Measurements from ENCODE around the gene LMNB1.
"Not testable (repeated sequence)": the region's sequence is repeated elsewhere in the genome, so short reads cannot be mapped to it uniquely, and the experiment has no call there.

Gene LMNB1

GRCh38 chr5:126846744-126847455, 70.0 kb downstream of the LMNB1 start:
- 0 out of 2 replicates have a peak overlapping the region, but pooled peaks have one; percentile 10 for H3K27ac ChIP-seq
- H3K9ac ChIP-seq (ENCODE audit: insufficient read length) = no peak overlapping the region

GRCh38 chr5:126847456-126847820, 70.5 kb downstream of the LMNB1 start:
- TF ChIP-seq FOXP2 (optimal IDR thresholded peaks at IDR 0.05; ENCODE audit: control extremely low read depth, extremely low read length, insufficient read depth) = no peak
- TF ChIP-seq EZH2 (IDR thresholded peaks at IDR 0.05) = no peak
- no peak for TF ChIP-seq POLR2AphosphoS5 (IDR thresholded peaks at IDR 0.05; ENCODE audit: borderline replicate concordance, low read depth, low read length)
- DNase-seq (ENCODE audit: low read depth, low spot score) = no peak
- no peaks in the 10 kb centered on the region for H3K9me3 ChIP-seq (ENCODE audit: low read depth, low read length)
- H3K36me3 ChIP-seq (ENCODE audit: insufficient read depth, low read length) = peaks cover 6% of the 10 kb centered on the region; the same call in 1 of the 2 replicates
- H3K4me3 ChIP-seq = no peak overlapping the region
- H3K9ac ChIP-seq (ENCODE audit: insufficient read length) = no peak overlapping the region
- H3K27ac ChIP-seq = no peak overlapping the region

More at GRCh38 chr5:126846744-126847455, 70.0 kb downstream of the LMNB1 start:
- peaks cover 6% of the 10 kb centered on the region; the same call in 1 of the 2 replicates for H3K36me3 ChIP-seq (ENCODE audit: insufficient read depth, low read length)
- H3K9me3 ChIP-seq (ENCODE audit: low read depth, low read length) = no peaks in the 10 kb centered on the region
- H3K4me3 ChIP-seq = no peak overlapping the region
- TF ChIP-seq EZH2 (IDR thresholded peaks at IDR 0.05) (no peak), FOXP2 (optimal IDR thresholded peaks at IDR 0.05; ENCODE audit: control extremely low read depth, extremely low read length, insufficient read depth) (no peak), POLR2AphosphoS5 (IDR thresholded peaks at IDR 0.05; ENCODE audit: borderline replicate concordance, low read depth, low read length) (no peak)
- DNase-seq (ENCODE audit: low read depth, low spot score) = no peak

DNA sequence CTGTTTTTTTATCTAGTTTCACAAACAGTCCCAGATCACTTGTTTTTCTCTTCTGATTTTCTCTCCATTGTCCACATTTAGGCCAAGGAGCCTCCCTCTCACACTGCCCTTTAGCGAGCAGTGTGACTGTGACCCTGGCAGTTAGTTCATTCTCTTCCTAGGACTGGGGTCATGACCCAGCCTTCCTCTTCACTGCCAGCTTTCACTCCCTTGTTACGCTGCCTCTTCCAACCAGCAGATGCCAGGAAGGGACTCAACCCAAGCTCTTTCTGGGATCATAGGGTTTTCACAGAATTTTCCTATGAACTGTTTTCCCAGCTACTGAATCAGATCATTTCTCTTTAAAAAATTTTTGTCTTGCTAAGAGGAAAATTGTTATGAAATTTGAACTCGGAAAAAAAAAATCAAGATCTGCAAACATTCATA, 70.9 kb downstream of the LMNB1 start:
- H3K4me3 ChIP-seq = no peak overlapping the region
- H3K36me3 ChIP-seq (ENCODE audit: insufficient read depth, low read length) = peaks cover 6% of the 10 kb centered on the region; the same call in 1 of the 2 replicates
- no peak for DNase-seq (ENCODE audit: low read depth, low spot score)
- no peak overlapping the region for H3K9ac ChIP-seq (ENCODE audit: insufficient read length)
- no peak overlapping the region for H3K27ac ChIP-seq
- H3K9me3 ChIP-seq (ENCODE audit: low read depth, low read length) = no peaks in the 10 kb centered on the region
- TF ChIP-seq EZH2 (IDR thresholded peaks at IDR 0.05) (no peak), FOXP2 (optimal IDR thresholded peaks at IDR 0.05; ENCODE audit: control extremely low read depth, extremely low read length, insufficient read depth) (no peak), POLR2AphosphoS5 (IDR thresholded peaks at IDR 0.05; ENCODE audit: borderline replicate concordance, low read depth, low read length) (no peak)

- no peaks in the 10 kb centered on the region for H3K9me3 ChIP-seq (ENCODE audit: low read depth, low read length)
- TF ChIP-seq POLR2AphosphoS5 (IDR thresholded peaks at IDR 0.05; ENCODE audit: borderline replicate concordance, low read depth, low read length) (no peak), FOXP2 (optimal IDR thresholded peaks at IDR 0.05; ENCODE audit: control extremely low read depth, extremely low read length, insufficient read depth) (no peak), EZH2 (IDR thresholded peaks at IDR 0.05) (no peak)
- H3K9ac ChIP-seq (ENCODE audit: insufficient read length) = no peak overlapping the region
- no peak for DNase-seq (ENCODE audit: low read depth, low spot score)
- H3K27ac ChIP-seq = no peak overlapping the region
- peaks cover 6% of the 10 kb centered on the region; the same call in 1 of the 2 replicates for H3K36me3 ChIP-seq (ENCODE audit: insufficient read depth, low read length)
- H3K4me3 ChIP-seq = no peak overlapping the region
These were observed 71.3 kb downstream of the LMNB1 start for GRCh38 chr5:126848253-126848652.

GRCh38 chr5:126849101-126849678, 72.3 kb downstream of the LMNB1 start:
- DNase-seq (ENCODE audit: low read depth, low spot score) = no peak
- no peaks in the 10 kb centered on the region for H3K9me3 ChIP-seq (ENCODE audit: low read depth, low read length)
- H3K27ac ChIP-seq = no peak overlapping the region
- TF ChIP-seq EZH2 (IDR thresholded peaks at IDR 0.05) = no peak
- TF ChIP-seq POLR2AphosphoS5 (IDR thresholded peaks at IDR 0.05; ENCODE audit: borderline replicate concordance, low read depth, low read length) = no peak
- no peak for TF ChIP-seq FOXP2 (optimal IDR thresholded peaks at IDR 0.05; ENCODE audit: control extremely low read depth, extremely low read length, insufficient read depth)
- H3K36me3 ChIP-seq (ENCODE audit: insufficient read depth, low read length) = peaks cover 9% of the 10 kb centered on the region; the same call in 1 of the 2 replicates
- H3K9ac ChIP-seq (ENCODE audit: insufficient read length) = no peak overlapping the region
- H3K4me3 ChIP-seq = no peak overlapping the region

GRCh38 chr5:126851501-126852011, 74.6 kb downstream of the LMNB1 start:
- Histone ChIP-seq H3K9me3 (ENCODE audit: low read depth, low read length) (no peaks in the 10 kb centered on the region), H3K9ac (ENCODE audit: insufficient read length) (no peak overlapping the region), H3K4me3 (no peak overlapping the region), H3K27ac (no peak overlapping the region), H3K36me3 (ENCODE audit: insufficient read depth, low read length) (peaks cover 9% of the 10 kb centered on the region; the same call in 1 of the 2 replicates)
- DNase-seq (ENCODE audit: low read depth, low spot score) = no peak
- TF ChIP-seq POLR2AphosphoS5 (IDR thresholded peaks at IDR 0.05; ENCODE audit: borderline replicate concordance, low read depth, low read length) = no peak
- TF ChIP-seq EZH2 (IDR thresholded peaks at IDR 0.05) = no peak
- TF ChIP-seq FOXP2 (optimal IDR thresholded peaks at IDR 0.05; ENCODE audit: control extremely low read depth, extremely low read length, insufficient read depth) = no peak

DNA sequence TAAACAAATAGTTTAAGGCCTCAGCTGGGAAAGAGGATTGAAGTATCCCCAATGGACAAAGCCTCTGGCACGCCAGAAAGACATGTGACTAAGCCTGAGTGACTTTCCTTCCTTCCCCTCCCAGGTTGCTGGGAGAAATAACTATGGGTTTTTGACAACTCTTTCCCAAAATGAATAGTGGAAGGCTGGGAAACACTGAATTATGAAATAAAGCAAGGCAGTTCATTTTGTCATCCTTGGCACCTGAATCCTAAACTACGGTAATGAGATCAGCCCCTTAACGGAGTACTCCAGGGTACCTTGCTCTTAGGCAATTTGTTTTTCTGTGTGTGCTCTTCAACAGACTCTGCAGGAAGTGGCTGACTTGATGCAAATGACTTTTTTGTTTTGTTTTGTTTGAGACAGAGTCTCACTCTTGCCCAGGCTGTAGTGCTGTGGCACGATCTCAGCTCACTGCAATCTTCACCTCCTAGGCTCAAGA, 75.2 kb downstream of the LMNB1 start:
- TF ChIP-seq EZH2 (IDR thresholded peaks at IDR 0.05) (no peak), FOXP2 (optimal IDR thresholded peaks at IDR 0.05; ENCODE audit: control extremely low read depth, extremely low read length, insufficient read depth) (no peak), POLR2AphosphoS5 (IDR thresholded peaks at IDR 0.05; ENCODE audit: borderline replicate concordance, low read depth, low read length) (no peak)
- Histone ChIP-seq H3K9me3 (ENCODE audit: low read depth, low read length) (no peaks in the 10 kb centered on the region), H3K27ac (no peak overlapping the region), H3K36me3 (ENCODE audit: insufficient read depth, low read length) (peaks cover 9% of the 10 kb centered on the region; the same call in 1 of the 2 replicates), H3K4me3 (no peak overlapping the region), H3K9ac (ENCODE audit: insufficient read length) (no peak overlapping the region)
- DNase-seq (ENCODE audit: low read depth, low spot score) = no peak

GRCh38 chr5:126852841-126853271, 75.9 kb downstream of the LMNB1 start:
- TF ChIP-seq EZH2 (IDR thresholded peaks at IDR 0.05) (no peak), FOXP2 (optimal IDR thresholded peaks at IDR 0.05; ENCODE audit: control extremely low read depth, extremely low read length, insufficient read depth) (no peak), POLR2AphosphoS5 (IDR thresholded peaks at IDR 0.05; ENCODE audit: borderline replicate concordance, low read depth, low read length) (no peak; the same call in 1 of the 2 replicates)
- H3K36me3 ChIP-seq (ENCODE audit: insufficient read depth, low read length) = peaks cover 9% of the 10 kb centered on the region; the same call in 1 of the 2 replicates
- H3K4me3 ChIP-seq = no peak overlapping the region
- DNase-seq (ENCODE audit: low read depth, low spot score) = no peak
- no peak overlapping the region for H3K9ac ChIP-seq (ENCODE audit: insufficient read length)
- no peaks in the 10 kb centered on the region for H3K9me3 ChIP-seq (ENCODE audit: low read depth, low read length)
- H3K27ac ChIP-seq = no peak overlapping the region

GRCh38 chr5:126853541-126854307, 76.8 kb downstream of the LMNB1 start:
- not testable (repeated sequence) for H3K4me3 ChIP-seq; H3K9ac ChIP-seq (ENCODE audit: insufficient read length); H3K9me3 ChIP-seq (ENCODE audit: low read depth, low read length); H3K27ac ChIP-seq; DNase-seq (ENCODE audit: low read depth, low spot score)
- peaks cover 16% of the 10 kb centered on the region; the same call in 1 of the 2 replicates for H3K36me3 ChIP-seq (ENCODE audit: insufficient read depth, low read length)
